SK-N-SH (cell line): ENCODE measurements around the gene HDLBP.

Experiments used
- EP300 ChIP-seq, 2 experiments: IDR thresholded peaks; 2 replicates each; pipeline versions ENCODE4 v1.4.0 to v1.6.1; 2012; ENCODE audit warnings: borderline replicate concordance in 1 of 2, low read depth in 1 of 2, low read length in 1 of 2
- FOXJ3 ChIP-seq: sonication (generic); formaldehyde crosslinking; IDR thresholded peaks from 2 replicates; pipeline ENCODE4 v1.5.1; 2020; ENCODE audit warnings: mild to moderate bottlenecking, missing genetic modification reagents
- FOXM1 ChIP-seq: IDR thresholded peaks from 2 replicates; pipeline ENCODE4 v1.4.0; 2012; ENCODE audit warnings: low read depth, mild to moderate bottlenecking
- GABPA ChIP-seq: IDR thresholded peaks from 2 replicates; pipeline ENCODE4 v1.4.0; 2012; ENCODE audit warnings: low read depth, mild to moderate bottlenecking
- JUND ChIP-seq: IDR thresholded peaks from 2 replicates; pipeline ENCODE4 v1.4.0; 2012
- POLR2AphosphoS5 ChIP-seq: IDR thresholded peaks from 2 replicates; pipeline ENCODE4 v1.6.1; 2012; ENCODE audit warnings: low read depth, low read length
- RFX5 ChIP-seq: IDR thresholded peaks from 2 replicates; pipeline ENCODE4 v1.6.1; 2012; ENCODE audit warnings: mild to moderate bottlenecking, improper control_type of control experiment, low read length
- TAF1 ChIP-seq: IDR thresholded peaks from 2 replicates; pipeline ENCODE4 v1.6.1; 2012; ENCODE audit warnings: low read depth, mild to moderate bottlenecking, low read length, moderate library complexity, borderline replicate concordance
- TCF12 ChIP-seq: IDR thresholded peaks from 2 replicates; pipeline ENCODE4 v1.4.0; 2012
- TF ChIP-seq, protein P1 (sequence below): fragments of 200-600 bp; sonication (generic); IDR thresholded peaks from 2 replicates; pipeline ENCODE4 v1.6.1; 2017; ENCODE audit warnings: antibody characterized with exemption, mild to moderate bottlenecking, moderate library complexity
- TF ChIP-seq, protein P2 (sequence below): fragments of 150-350 bp; IDR thresholded peaks from 2 replicates; pipeline ENCODE4 v1.6.1; 2017; ENCODE audit warnings: antibody characterized with exemption, low read length, low read depth, borderline replicate concordance
- TF ChIP-seq, protein P3 (sequence below): IDR thresholded peaks from 2 replicates; pipeline ENCODE4 v1.6.1; 2012; ENCODE audit warnings: mild to moderate bottlenecking, low read depth, low read length, moderate library complexity

DNA sequence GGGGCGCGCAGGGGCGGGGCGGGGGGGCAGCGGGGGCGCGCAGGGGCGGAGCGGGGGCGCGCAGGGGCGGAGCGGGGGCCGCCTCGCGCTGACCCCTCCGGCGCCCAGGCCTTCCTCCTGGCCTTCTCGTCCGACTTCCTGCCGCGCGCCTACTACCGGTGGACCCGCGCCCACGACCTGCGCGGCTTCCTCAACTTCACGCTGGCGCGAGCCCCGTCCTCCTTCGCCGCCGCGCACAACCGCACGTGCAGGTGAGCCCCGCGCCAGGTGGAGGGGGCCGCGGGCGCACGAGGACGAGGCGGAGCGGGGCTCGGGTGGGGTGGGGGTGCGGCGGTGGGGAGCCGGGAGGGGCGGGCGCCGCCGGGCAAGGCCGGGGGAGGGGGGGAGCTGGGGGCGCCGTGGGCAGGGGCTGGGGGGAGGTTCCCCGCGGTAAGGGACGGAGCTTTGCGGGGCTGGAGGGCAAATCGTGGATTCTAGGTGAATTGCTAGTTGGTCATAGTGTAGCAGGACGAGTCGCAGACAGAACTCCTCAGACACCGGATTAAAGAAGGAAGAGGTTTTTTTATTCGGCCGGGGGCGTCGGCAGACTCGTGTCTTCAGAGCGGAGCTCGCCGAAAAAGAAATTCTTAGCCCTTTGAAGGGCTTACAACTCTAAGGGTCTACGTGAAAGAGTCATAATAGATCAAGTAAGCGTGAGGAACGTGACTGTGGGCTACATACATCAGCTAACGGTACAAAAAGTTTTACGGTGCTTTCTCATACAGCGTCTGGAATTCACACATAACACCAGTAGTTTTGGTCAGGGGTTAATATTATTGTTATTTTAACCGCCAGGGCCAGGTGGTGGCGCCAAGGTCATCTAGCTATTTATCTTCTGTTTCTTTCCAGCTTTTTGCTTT lies 97.1 kb downstream of the HDLBP start:
- TF ChIP-seq TAF1 (no peak), RFX5 (no peak), POLR2AphosphoS5 (no peak), GABPA (no peak), JUND (no peak), EP300 (IDR thresholded peaks at IDR 0.05; ENCODE audit: borderline replicate concordance in 1 of 2, low read depth in 1 of 2, low read length in 1 of 2) (no peak), TCF12 (no peak), FOXJ3 (CRISPR knock-in tag) (no peak), FOXM1 (no peak)
- TF ChIP-seq, protein P1, sequence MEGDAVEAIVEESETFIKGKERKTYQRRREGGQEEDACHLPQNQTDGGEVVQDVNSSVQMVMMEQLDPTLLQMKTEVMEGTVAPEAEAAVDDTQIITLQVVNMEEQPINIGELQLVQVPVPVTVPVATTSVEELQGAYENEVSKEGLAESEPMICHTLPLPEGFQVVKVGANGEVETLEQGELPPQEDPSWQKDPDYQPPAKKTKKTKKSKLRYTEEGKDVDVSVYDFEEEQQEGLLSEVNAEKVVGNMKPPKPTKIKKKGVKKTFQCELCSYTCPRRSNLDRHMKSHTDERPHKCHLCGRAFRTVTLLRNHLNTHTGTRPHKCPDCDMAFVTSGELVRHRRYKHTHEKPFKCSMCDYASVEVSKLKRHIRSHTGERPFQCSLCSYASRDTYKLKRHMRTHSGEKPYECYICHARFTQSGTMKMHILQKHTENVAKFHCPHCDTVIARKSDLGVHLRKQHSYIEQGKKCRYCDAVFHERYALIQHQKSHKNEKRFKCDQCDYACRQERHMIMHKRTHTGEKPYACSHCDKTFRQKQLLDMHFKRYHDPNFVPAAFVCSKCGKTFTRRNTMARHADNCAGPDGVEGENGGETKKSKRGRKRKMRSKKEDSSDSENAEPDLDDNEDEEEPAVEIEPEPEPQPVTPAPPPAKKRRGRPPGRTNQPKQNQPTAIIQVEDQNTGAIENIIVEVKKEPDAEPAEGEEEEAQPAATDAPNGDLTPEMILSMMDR: peak; percentile 26; the same call in 1 of the 2 replicates
- TF ChIP-seq, protein P2, sequence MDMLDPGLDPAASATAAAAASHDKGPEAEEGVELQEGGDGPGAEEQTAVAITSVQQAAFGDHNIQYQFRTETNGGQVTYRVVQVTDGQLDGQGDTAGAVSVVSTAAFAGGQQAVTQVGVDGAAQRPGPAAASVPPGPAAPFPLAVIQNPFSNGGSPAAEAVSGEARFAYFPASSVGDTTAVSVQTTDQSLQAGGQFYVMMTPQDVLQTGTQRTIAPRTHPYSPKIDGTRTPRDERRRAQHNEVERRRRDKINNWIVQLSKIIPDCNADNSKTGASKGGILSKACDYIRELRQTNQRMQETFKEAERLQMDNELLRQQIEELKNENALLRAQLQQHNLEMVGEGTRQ: no peak
- TF ChIP-seq, protein P3, sequence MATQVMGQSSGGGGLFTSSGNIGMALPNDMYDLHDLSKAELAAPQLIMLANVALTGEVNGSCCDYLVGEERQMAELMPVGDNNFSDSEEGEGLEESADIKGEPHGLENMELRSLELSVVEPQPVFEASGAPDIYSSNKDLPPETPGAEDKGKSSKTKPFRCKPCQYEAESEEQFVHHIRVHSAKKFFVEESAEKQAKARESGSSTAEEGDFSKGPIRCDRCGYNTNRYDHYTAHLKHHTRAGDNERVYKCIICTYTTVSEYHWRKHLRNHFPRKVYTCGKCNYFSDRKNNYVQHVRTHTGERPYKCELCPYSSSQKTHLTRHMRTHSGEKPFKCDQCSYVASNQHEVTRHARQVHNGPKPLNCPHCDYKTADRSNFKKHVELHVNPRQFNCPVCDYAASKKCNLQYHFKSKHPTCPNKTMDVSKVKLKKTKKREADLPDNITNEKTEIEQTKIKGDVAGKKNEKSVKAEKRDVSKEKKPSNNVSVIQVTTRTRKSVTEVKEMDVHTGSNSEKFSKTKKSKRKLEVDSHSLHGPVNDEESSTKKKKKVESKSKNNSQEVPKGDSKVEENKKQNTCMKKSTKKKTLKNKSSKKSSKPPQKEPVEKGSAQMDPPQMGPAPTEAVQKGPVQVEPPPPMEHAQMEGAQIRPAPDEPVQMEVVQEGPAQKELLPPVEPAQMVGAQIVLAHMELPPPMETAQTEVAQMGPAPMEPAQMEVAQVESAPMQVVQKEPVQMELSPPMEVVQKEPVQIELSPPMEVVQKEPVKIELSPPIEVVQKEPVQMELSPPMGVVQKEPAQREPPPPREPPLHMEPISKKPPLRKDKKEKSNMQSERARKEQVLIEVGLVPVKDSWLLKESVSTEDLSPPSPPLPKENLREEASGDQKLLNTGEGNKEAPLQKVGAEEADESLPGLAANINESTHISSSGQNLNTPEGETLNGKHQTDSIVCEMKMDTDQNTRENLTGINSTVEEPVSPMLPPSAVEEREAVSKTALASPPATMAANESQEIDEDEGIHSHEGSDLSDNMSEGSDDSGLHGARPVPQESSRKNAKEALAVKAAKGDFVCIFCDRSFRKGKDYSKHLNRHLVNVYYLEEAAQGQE: no peak
